ENCODE results near the gene RBMS3.
"Not testable (repeated sequence)": the region's sequence is repeated elsewhere in the genome, so short reads cannot be mapped to it uniquely, and the experiment has no call there.

The RBMS3 gene

DNA sequence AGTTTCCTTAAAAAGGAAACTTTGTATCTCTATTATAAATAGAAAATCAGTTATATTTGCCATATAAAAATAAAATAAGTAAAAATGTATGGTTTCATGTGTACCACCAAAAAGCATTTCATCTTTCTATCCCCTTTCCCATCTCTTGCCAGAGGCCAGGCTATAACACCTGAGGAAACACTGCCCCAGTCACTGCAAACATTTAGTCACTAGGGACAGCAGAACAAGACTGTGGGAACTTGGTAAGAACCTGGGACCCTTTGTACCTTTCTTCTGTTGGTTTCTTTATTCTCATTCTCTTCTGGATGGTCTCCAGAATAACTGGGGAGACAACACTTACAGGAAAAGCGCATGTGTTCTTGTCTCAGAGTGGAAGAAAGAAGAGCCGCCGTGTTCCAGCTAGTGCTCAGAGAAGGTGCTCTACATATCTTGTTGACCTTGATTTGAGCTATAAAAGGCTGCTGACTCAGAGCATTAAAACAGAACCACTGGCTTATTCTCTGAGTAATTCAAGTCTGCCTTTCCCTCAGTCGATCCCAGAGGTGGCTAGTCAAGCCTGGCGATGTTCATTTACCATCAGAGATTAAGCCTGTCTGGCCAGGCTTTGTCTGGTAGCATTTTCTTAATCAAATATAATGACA, 361.6 kb downstream of the RBMS3 start:
- DNase-seq: no peak

DNA sequence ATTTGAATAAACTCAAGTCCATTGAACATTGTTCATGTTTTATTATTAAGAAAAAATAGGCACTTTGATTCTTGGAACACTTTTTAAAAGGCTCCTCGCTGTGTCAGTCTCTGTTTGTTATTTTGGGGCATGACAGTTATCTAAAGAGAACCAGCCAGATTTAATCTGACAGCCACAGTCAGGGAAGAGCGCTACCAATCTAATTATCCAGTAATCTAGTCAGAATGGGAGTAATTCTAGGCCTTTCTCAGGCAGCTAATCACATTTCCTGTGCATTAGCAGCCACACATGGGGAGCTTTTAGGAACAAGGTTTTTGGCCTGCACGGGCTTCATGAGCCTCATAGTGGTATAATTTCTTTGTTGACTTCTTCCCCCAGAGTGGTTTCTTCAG, 362.2 kb downstream of the RBMS3 start:
- DNase-seq: no peak

DNA sequence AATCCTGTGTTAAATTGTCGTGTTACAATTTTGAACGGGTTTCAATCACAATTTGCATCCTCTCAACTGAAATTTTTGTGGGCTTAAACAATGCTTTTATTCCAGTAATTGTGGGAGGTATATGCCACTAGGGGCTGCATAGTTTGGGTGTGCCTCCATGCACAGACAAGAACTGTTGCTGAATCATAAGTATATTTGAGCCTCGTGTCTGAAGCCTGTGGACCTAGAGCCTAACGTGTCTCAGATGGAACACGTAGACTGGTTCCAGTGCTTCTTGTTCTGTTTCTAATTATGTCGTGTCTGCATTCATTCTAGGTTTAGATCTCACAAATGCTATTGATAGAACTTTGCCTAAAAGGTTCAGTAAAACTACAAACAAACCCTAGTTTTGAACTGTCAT, 363.4 kb downstream of the RBMS3 start:
- DNase-seq: no peak

DNA sequence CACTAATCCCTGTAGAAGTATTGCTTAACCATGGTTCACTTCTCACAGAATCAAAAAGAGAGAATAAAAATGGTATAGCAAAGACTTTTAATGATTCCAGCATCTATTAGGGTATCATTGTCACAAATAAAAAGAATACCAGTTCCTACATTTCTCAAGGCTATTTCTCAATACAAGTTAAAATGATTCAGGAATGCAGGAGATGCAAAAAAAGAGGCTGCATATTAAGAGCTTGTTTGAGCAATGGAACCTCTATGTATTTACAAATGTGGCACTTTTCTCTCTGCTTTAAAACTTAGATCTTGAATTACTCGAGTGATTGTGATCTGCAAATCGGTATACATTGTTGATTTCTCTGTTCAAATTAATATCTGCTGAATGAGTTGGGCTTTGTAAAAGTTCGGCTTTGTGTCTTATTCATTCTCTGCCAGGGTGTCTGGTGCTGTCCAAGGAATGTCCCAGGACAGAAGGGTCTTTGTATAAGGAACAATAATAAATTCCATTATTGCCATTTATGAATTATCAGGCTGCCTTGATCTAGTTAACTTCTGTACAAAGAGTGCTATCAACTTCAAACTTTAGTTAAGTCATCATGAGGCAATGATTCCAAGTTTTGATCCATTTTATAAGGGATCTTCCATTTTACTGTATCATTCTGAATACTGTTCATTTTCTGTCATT, 364.2 kb downstream of the RBMS3 start:
- no peak for DNase-seq

- no peak for DNase-seq
Measured at GRCh38 chr3:29646043-29646442, 365.2 kb downstream of the RBMS3 start.

GRCh38 chr3:29649815-29650547, 369.1 kb downstream of the RBMS3 start:
- no peak for DNase-seq

DNA sequence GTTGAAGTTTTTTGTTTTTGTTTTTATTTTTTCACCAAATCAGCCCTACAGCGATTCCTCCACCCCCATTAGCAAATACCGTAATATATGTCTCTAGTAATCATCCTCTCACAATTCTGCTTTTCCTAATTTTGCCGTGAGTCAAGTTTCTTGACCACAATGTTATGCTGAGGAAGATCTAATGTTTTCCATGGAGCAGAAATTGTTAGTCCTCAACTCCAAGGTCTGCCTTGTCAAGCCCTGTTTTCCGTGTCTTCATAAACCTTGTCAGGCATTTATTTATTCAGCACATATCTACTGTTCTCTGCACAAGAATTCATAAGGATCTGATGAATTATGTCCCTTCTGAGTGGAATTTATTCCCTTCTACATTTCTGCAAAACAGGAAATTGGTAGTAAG, 372.8 kb downstream of the RBMS3 start:
- no peak for DNase-seq

DNA sequence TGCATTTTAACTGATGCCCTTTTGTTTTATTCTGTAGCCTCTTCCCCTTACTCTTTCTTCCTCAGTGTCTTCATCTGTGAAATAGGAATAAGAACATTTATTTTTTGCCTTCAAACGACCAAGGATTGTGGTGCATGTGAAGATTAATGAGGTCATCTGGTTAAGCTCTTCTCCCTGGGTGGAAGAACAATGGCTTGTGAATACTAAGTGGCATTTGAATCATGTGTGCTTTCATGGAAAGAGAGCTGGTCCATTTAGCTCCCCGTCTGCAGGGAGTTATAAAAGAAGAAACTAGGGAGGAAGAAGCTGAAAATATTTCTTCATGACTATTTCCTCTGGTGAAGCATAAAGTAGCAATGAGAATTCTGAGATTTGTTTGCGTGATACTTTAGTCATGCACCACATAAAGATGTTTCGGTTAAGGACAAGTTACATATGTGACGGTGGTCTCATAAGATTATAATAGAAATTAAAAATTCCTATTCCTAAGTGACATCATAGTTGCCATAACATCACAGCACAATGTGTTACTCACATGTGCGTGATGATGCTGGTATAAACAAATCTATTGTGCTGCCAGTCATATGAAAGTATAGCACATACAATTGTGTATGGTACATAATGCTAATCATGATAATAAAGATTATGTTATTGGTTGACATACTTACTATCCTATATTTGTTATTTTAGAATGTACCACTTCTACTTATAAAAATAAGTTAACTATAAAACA, 374.3 kb downstream of the RBMS3 start:
- no peak for DNase-seq

DNA sequence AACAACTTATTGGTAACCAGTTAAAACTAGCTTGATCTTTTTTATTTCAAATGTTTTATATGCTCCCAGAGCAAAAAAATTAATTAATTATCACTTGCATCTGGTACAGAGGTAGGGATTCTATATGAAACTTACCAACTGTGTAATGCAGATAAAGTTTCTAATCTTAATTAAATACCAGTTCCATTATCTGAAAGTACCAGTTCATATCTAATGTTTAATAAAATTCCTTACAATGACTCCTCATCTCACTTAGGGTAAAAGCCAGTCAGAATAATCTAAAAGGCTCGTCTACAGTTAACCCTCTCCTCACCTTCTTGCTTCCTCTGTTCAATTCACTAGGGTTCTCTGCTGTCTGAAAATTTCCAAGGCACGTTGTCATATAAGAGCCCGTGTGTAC, 384.8 kb downstream of the RBMS3 start:
- no peak for DNase-seq

DNA sequence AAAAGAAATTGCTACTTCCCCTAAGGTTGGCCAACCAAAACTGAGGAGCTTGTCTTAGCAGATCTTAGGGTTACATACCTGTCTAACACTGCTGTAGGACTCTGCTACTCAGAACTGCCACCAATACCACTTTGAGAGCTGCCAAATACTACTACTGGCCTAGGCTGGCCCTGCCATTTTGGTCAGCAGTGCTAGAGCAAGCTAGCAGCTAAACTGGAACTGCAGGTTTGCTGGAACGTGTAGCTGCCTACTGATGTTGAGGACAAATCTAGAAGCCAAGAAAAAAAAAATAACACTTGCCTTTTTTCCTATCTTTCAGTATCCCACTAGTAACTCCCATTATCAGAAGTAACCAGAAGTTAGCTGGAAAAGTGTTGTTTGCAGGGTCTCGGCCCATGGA, 387.4 kb downstream of the RBMS3 start:
- DNase-seq: no peak

DNA sequence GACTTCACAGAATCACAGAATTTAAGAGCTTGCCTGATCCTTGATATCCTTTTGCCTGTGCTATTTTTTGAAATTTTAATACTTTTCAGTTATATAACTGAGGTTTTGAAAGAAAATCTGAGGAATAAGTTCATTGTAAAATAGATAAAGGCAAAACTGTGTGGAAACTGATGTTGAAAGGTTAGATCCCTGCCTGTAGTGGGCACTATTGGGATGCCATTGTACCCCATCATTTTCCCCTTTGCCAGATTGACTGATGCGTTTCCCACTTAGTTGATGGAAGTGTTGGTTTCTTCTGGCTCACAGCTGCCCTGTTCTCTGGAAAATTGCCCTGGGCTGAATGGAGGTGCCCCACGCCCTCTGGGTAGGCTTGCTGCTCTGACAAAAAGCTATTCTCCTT, 387.9 kb downstream of the RBMS3 start:
- DNase-seq: no peak

GRCh38 chr3:29670476-29670875, 389.6 kb downstream of the RBMS3 start:
- DNase-seq: not testable (repeated sequence)

DNA sequence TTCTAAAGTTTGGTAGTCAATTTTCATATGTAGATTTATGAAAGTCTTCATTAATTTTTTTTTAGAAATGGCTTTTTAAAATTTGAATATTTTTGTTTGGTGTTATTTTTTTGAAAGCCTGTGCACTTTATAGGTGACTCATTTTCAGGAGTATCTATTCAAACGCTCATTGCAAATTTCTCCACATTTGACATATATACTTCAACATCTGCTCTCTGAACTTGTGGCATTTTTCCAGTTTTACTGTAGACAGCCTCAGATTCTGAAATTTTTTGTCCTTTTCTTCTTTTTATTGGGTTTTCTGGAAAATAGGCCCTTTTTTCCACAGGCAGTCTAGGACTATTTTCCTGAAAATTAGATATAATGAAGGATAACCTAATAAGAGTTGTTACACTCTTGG, 396.6 kb downstream of the RBMS3 start:
- DNase-seq: no peak

- no peak for DNase-seq
Measured at GRCh38 chr3:29679944-29680343, 399.1 kb downstream of the RBMS3 start.

- no peak for DNase-seq
Measured at GRCh38 chr3:29683018-29683993, 402.4 kb downstream of the RBMS3 start.

DNA sequence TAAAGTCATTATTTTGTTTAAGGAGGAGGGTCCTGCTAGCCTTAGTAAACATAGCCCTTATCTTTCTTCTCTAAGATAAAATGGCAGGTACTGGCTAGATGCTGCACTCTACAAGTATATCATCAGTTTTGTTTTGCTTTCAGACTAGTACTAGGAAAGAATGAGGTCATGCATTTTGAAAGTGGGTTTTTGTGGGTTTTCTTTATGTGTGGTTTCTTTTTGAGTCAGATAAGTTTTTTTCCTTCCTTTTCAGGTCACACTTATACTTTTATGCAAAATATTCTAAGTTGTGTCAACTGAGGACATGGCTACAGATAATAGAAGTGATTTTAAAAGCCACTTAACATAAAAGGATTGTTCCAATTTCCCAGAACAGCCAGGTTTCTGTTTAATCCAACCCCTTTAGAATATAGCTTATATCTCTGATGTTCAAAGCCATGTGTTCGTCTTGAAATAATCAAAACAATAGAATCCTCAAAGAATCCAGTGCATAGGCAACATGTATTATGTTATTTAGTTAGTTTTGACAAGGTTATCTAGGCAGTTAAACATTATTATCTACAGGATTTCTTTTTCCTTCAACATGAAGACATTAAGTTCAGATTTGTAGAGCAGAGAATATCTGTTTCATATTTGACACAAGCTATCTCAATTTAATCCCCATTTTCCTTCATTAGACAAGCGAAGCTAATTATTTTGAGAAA, 406.2 kb downstream of the RBMS3 start:
- no peak for DNase-seq

DNA sequence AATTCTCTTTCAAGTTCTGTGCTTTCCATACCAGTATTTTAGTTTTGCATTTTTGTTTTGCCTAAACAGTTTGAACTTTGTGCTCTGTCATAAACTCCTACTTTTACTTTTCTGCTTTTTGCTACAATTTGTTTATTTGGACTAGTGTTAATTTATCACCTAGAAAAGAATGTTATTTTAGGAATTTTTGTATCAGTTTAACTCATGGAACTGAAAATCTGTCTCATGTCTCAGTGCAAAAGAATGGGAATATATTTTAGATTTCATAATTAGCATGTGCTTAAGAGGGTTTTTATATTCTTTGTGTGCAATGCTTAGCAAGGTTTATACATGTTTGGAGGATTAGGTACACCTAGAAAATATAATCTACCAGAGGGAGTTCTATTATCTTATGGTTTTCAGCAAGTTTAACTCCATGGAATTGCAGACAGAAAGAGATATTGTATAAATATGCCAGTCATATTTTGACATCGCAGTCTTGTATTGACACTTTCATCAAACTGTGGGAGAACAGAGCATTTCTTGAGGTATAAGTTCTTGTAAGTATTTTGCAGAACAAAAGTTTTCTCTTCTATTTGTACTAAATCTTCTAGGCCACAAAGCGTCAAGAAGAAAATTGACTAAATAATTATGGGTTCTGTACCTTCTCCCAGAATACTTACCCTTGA, 409.9 kb downstream of the RBMS3 start:
- no peak for DNase-seq

DNA sequence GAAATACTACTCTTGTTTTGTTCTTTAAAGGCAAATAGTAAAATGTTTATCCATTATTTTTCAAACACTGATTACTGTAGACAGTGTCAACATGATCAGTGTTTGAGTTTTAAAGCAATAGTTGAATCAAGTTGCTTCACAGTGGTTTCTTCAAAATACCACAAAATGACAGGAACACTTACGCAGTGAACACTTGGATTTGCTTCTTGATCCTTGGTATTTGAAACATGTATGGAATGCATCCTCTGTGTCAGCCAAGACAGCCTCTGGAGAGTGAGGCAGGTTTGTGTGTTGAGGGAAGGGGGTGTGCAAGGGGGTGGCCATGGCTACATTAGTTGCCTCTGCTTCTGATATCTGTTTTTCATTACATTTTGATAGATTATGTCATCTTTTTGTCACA, 413.0 kb downstream of the RBMS3 start:
- DNase-seq: no peak

DNA sequence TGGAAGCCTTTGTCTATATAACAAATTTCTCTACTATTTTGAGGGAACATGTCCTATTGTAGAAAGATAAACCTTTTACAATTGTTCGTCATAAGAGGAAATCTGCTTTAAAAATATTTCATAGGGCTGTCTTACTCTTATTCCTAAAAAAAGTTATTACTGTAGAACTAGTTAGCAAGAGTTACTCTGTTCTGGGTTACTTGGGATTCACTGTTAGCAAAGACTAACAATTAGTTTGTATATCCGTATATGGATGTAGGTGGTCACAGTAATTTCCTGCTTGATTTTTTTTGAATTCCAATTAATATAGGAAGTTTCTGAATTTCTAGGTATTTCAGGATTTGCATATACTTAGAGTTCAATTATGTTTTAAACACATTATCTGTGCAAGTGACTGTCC, 413.5 kb downstream of the RBMS3 start:
- no peak for DNase-seq

GRCh38 chr3:29694783-29695182, 413.9 kb downstream of the RBMS3 start:
- no peak for DNase-seq

DNA sequence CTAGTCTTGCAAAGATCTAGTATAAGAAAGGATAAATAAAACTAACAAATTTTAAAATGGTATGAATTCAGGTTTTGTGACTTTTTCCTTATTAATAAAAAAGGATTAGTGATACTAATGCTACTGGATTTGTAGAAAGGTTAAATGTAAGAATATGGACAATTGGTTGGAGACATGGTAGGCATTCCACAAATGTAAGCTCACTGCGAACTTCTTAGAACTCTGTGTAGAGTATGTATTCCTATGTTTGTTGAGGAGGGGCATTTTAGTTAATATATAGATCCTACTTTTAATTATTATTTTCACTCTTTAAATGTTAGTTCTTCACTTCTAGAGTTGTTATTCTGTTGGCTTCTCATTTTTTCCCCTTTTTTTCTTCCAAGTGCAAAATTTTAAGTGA, 414.3 kb downstream of the RBMS3 start:
- DNase-seq: no peak

Data from GDM1 (cell line).